Retinal pigment epithelial cell (primary cell): ENCODE measurements around the gene GPR137.
"Not testable (repeated sequence)": the region's sequence is repeated elsewhere in the genome, so short reads cannot be mapped to it uniquely, and the experiment has no call there.

Experiments
- DNase-seq: peaks from one replicate; pipeline ENCODE4 v3.0.0-alpha.2; 2010; ENCODE audit warnings: low read depth
- H3K4me3 ChIP-seq: 2 replicates; pipeline ENCODE4 v1.5.1; 2011; ENCODE audit warnings: mild to moderate bottlenecking, low read length, control low read depth, moderate library complexity
- TF ChIP-seq, protein P1 (sequence below): conservative IDR thresholded peaks from 2 replicates; pipeline ENCODE4 v1.5.1; 2011; ENCODE audit warnings: low read depth, low read length, control low read depth, inconsistent platforms

Gene GPR137

DNA sequence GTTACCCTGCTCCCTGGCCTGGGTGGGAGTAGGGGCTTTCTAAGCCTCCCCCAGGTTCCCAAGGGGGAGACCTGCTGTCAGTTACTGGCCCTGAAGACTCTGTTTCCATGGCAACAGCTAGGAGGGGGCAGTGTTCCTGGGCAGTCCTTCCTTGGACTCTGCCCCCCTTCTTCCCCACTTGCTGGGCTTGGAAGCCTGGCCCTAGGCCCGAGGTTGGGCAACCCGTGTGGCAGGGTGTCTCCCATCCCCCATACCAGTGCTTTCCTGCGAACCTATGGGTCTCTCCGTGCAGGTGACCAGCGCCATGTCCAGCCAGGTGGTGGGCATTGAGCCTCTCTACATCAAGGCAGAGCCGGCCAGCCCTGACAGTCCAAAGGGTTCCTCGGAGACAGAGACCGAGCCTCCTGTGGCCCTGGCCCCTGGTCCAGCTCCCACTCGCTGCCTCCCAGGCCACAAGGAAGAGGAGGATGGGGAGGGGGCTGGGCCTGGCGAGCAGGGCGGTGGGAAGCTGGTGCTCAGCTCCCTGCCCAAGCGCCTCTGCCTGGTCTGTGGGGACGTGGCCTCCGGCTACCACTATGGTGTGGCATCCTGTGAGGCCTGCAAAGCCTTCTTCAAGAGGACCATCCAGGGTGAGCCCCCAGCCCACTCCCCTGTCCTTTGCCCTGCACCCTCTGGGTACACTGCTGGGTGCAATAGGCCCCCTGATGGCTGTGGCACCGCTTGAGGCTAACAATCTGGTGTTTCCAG, 21.4 kb downstream of the GPR137 start:
- peak overlapping the region; percentile 73 for H3K4me3 ChIP-seq
- DNase-seq, result no peak
- TF ChIP-seq, protein P1, sequence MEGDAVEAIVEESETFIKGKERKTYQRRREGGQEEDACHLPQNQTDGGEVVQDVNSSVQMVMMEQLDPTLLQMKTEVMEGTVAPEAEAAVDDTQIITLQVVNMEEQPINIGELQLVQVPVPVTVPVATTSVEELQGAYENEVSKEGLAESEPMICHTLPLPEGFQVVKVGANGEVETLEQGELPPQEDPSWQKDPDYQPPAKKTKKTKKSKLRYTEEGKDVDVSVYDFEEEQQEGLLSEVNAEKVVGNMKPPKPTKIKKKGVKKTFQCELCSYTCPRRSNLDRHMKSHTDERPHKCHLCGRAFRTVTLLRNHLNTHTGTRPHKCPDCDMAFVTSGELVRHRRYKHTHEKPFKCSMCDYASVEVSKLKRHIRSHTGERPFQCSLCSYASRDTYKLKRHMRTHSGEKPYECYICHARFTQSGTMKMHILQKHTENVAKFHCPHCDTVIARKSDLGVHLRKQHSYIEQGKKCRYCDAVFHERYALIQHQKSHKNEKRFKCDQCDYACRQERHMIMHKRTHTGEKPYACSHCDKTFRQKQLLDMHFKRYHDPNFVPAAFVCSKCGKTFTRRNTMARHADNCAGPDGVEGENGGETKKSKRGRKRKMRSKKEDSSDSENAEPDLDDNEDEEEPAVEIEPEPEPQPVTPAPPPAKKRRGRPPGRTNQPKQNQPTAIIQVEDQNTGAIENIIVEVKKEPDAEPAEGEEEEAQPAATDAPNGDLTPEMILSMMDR, result no peak

DNA sequence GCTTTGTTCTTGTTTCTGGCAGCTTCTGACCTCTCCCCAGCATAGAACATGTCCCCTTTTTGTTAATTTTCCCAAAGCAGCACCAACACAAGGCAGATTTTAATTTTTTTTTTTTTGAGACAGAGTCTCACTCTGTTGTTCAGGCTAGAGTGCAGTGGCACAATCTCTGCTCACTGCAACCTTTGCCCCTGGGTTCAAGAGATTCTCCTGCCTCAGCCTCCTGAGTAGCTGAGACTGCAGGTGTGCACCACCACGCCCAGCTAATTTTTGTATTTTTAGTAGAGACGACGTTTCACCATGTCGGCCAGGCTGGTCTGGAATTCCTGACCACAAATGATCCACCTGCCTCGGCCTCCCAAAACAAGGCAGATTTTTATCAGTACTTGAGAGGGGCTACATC, 22.1 kb downstream of the GPR137 start:
- not testable (repeated sequence) for DNase-seq

DNA sequence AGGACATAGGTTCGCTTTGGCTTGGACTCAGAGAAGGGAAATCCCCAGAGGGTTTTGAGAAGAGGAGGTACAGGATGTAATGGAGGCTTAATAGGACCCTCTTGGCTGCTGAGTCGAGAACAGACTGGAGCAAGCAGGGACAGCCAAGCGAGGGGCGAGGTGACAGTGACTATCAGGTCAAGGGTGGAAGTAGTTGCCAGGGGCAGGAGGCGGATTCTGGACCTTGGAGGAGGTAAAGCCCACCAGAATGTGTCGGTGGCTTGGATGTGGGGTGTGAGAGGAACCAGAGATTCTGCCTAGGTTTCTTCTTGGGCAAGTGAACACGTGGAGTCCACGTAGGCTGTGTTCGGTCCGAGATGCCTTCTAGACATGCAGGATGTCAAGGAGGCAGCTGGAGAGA, 27.3 kb downstream of the GPR137 start:
- H3K4me3 ChIP-seq, result no peak overlapping the region
- TF ChIP-seq, protein P1, result no peak
- DNase-seq, result no peak

More for the DNA sequence above, 22.1 kb downstream of the GPR137 start:
- not testable (repeated sequence) for H3K4me3 ChIP-seq

- TF ChIP-seq, protein P1, result no peak
- no peak overlapping the region for H3K4me3 ChIP-seq
- no peak for DNase-seq
Measured at GRCh38 chr11:64313491-64314145, 28.0 kb downstream of the GPR137 start.

GRCh38 chr11:64314146-64314804, 28.6 kb downstream of the GPR137 start:
- H3K4me3 ChIP-seq, result no peak overlapping the region
- TF ChIP-seq, protein P1, result no peak
- no peak for DNase-seq

- DNase-seq, result no peak
- H3K4me3 ChIP-seq, result no peak overlapping the region
- TF ChIP-seq, protein P1, result no peak
Measured at GRCh38 chr11:64314805-64315561, 29.3 kb downstream of the GPR137 start.

DNA sequence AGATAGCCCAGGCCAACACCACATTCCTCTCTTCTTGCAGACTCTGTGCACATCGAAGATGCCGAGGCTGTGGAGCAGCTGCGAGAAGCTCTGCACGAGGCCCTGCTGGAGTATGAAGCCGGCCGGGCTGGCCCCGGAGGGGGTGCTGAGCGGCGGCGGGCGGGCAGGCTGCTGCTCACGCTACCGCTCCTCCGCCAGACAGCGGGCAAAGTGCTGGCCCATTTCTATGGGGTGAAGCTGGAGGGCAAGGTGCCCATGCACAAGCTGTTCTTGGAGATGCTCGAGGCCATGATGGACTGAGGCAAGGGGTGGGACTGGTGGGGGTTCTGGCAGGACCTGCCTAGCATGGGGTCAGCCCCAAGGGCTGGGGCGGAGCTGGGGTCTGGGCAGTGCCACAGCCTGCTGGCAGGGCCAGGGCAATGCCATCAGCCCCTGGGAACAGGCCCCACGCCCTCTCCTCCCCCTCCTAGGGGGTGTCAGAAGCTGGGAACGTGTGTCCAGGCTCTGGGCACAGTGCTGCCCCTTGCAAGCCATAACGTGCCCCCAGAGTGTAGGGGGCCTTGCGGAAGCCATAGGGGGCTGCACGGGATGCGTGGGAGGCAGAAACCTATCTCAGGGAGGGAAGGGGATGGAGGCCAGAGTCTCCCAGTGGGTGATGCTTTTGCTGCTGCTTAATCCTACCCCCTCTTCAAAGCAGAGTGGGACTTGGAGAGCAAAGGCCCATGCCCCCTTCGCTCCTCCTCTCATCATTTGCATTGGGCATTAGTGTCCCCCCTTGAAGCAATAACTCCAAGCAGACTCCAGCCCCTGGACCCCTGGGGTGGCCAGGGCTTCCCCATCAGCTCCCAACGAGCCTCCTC, 30.2 kb downstream of the GPR137 start:
- H3K4me3 ChIP-seq, result peak overlapping the region; percentile 94
- DNase-seq, result not testable (repeated sequence)
